Suprapubic skin (tissue), 3 donors: ENCODE results near the gene WDR1.

Experiments used
- CTCF ChIP-seq, 2 donors: fragments of 200-600 bp in 1 of 2; fragments of 450-650 bp in 1 of 2; sonication (generic) in 1 of 2; IDR thresholded peaks; one replicate each; pipeline ENCODE4 v1.5.1; 2016 to 2019; ENCODE audit warnings: antibody characterized with exemption in 2 of 2, mild to moderate bottlenecking in 1 of 2, moderate library complexity in 1 of 2
- EP300 ChIP-seq: sonication (generic); formaldehyde crosslinking; IDR thresholded peaks from one replicate; pipeline ENCODE4 v1.6.1; 2017; ENCODE audit warnings: antibody characterized with exemption
- POLR2A ChIP-seq, 2 donors: fragments of 450-650 bp; IDR thresholded peaks; one replicate each; pipeline ENCODE4 v1.6.1; 2017; ENCODE audit warnings: antibody characterized with exemption in 2 of 2, mild to moderate bottlenecking in 2 of 2, moderate library complexity in 2 of 2

- TF ChIP-seq CTCF (IDR thresholded peaks at IDR 0.05) (no peak), POLR2A (IDR thresholded peaks at IDR 0.05) (no peak), EP300 (no peak)
Measured at GRCh38 chr4:10104991-10105276, 11.7 kb downstream of the WDR1 start.
